GM18520 (cell line): ENCODE data around the gene CADM4.
"Not testable (repeated sequence)": the region's sequence is repeated elsewhere in the genome, so short reads cannot be mapped to it uniquely, and the experiment has no call there.

Experiments
- ATAC-seq: cut with Tn5 transposase; IDR thresholded peaks from one replicate; pipeline ENCODE4 v1.9.1; 2021; ENCODE audit not compliant: unreplicated experiment

CADM4 gene

DNA sequence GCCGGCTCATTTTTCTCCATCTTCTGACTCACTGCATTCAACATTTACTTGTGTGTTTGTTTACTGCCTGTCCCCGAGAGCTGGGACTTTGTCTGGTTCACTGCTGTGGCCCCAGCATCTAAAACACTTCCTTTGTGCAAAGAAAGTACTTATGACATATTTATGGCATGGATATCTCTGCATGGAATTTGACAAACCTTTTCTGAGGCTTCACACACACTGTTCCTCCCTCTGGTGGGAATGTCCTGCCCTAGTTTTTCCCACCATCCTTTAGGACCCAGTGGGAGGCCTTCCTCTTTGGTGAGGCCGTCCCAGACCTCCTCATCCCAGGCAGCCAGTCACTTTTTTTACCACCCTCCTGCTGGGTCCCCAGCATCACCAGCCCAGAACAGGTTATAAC is 29.2 kb downstream of the CADM4 start:
- ATAC-seq, result no peak

DNA sequence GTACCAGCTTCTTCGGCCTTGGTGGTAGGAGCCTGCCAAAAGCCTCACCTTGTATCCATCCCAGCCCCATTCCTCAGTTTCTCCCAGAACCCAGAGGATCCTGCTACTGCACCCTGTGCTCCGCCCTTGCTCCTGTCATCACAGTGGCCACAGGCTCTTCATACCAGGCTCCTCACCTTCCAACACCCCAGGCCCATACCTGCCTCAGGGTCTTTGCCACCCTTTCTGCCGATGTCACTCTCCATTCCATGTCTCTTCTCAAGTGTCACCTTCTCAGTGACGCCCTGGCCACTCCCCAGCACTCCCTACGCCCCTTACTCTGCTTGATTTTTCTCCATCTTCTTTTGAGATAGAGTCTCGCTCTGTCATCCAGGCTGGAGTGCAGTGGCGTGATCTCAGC is 29.8 kb downstream of the CADM4 start:
- no peak for ATAC-seq

DNA sequence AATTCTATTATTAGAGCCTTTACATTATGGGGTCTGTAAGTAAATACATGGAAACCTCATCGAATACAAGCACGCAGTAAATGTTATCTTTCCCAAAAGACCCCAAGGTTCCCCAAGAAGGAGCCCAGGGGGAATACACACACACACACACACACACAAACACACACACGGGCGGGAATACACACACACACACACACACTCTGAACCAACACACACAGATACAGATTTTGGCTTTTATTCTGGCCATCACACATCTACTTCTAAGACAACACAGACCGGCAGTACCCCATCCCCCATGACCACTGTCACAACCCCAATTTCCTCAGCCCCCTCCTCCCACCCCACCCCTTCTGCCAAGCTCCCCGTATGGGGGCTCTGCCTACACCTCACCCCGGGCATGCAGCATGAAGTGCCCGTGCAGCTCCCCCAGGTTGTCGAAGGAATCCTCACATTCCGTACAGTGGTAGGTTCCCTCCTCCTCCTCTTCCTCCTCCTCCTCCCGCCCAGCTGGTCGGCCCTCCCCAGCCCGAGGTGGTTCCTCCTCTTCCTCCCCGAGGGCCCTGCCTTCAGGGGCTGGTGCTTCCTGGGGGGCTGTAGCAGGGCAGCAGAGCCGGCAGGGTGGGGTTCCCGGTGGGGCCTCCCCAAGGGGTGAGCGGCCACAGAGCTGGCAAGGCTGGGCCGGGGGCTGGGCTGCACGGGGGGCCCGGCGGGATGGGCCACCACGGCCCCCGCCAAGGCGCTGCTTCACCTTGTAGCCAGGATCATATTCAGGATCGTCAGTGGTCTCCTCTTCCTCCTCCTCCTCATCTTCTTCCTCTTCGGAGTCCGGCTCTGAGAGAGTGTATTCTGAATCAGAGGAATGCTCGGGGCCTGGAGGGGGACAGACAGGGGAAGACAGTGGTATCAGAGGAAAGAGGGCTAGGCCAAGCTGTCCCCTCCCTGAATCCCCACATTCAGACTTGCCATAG is 32.1 kb downstream of the CADM4 start:
- ATAC-seq, result no peak

DNA sequence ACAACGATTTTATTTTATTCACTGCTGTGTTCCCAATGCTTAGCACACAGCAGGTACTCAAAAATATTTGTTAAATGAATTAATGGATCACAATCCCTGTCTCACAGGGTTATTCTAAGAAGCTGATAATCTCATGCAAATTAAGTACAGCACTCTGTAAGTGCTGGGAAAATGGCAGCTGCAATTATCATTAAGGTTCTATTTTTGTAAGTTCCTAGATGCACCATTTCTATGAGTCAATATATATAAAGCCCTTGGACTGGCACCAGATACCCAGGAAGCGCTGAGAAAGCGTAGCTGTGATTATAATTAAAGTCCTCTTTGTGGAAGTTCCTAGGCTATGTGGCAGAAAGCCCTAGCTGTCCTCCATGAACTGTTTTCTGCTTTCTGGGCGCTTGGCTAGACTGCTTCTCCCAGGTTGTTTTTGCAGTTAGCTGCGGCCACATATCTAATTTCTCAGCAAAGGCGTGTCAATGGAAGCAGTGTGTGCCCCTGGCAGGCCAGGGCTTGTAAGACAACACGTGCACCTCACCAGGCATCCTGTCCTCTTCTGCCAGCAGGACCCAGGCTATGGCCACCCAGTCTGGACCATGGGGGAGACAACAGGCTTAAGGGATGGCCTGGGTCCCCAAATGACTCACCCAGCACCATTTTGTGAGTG is 33.0 kb downstream of the CADM4 start:
- no peak for ATAC-seq

DNA sequence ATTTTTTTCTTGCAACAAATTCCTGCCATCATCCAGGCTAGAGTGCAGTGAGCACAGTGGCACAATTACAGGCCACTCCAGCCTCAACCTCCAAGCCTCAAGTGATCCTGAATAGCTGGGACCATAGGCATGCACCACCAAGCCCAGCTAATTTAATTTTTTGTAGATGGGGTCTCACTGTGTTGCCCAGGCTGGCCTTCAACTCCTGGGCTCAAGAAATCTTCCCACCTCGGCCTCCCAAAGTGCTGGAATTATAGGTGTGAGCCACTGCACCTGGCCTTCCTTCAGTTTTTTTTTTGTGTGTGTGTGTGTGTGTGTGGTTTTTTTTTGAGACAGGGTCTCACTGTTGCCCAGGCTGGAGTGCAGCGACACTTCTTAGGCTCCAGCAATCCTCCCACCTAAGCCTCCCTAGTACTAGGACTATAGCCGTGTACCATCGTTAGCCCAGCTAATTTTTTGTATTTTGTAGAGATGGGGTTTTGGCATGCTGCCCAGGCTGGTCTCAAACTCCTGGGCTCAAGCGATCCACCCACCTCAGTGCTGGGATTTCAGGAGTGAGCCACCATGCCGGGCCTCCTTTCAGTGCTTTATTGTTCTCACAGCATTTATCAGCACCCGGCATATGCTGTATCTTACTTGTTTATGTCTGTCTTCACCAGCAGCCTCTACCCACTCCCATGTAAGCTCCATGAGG is 33.6 kb downstream of the CADM4 start:
- ATAC-seq, result no peak

DNA sequence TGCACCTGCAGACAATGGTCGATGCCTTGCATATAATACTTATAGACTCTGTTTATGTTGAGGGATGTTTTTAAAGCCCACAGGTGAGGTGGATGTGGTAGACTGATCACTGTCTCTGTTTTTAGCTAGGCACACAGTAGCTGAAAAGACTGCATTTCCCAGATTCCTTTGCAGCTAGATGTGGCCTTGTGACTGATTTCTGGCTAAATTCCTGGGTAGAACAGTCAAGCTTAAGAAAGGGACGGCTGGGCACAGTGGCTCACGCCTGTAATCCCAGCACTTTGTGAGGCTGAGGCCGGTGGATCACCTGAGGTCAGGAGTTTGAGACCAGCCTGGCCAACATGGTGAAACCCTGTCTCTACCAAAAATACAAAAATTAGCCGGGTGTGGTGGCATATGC is 39.3 kb downstream of the CADM4 start:
- ATAC-seq, result not testable (repeated sequence)

DNA sequence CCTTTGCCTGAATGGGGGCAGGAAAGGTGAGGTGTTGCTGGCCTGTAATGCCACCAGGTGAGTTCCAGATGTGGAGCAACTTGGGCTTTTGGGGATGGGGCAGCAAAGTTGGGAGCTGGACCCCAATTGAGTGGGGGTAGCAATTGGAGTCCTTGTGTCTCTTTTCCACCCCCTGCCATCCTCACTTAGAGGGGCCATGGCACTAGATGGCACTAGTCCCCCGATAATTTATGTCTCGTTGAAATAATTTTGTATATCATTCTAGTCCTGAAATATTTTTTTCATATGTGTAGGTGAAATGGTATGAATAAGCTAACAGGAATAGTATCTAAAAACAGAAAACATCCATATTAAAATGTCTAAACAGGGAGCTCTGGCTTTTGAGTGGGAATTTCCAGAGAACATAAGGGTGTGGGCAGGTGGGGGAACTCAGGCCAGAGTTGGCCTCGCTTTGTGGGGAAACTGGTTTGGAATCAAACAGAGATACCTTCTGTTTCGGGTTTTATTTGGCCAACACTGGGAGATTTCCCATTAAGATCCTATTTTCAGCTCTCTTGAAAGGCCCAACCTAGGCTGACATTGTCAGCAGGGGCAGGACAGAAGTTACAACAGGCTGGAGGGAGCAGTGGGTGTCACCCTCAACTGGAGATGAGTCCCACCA is 39.9 kb downstream of the CADM4 start:
- no peak for ATAC-seq

DNA sequence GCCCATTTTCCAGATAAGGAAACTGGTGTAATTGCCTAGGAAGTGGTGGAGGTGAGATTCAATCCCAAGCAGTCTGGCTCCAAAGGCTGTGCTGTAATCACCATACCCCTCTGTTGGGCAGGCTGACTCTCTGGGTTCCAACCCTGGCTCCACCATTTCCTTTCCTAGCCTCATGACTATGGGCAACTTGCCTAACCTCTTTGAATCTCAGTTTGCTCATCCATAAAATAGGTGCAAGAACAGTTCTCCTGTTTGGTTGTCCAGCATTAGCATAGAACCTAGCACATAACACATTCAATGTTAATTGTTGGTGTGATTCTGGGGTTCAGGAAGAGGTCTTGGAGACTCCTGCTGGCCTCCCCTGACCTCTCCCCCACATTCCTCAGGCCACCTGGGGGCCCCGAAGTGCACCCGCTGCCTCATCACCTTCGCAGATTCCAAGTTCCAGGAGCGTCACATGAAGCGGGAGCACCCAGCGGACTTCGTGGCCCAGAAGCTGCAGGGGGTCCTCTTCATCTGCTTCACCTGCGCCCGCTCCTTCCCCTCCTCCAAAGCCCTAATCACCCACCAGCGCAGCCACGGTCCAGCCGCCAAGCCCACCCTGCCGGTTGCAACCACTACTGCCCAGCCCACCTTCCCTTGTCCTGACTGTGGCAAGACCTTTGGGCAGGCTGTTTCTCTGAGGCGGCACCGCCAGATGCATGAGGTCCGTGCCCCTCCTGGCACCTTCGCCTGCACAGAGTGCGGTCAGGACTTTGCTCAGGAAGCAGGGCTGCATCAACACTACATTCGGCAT is 41.0 kb downstream of the CADM4 start:
- no peak for ATAC-seq

DNA sequence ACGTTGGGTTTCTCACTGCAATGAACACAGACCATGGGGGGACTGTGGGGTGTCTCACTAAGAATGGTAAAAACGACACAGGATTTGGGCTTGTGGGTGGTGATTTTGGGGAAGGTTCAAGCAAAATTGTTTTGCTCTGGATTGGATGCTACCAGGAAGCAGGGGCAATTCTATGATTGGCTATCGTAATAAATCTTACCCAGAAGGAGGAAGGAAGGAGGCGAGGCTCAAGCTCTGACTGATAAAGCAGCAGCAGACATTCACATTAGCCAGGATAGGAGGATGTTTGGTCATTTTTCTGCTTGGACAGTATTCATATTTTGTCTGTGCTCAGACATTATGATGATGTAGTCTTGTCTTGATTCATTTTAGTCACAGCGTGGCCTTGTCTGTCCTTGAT is 41.8 kb downstream of the CADM4 start:
- ATAC-seq, result no peak

DNA sequence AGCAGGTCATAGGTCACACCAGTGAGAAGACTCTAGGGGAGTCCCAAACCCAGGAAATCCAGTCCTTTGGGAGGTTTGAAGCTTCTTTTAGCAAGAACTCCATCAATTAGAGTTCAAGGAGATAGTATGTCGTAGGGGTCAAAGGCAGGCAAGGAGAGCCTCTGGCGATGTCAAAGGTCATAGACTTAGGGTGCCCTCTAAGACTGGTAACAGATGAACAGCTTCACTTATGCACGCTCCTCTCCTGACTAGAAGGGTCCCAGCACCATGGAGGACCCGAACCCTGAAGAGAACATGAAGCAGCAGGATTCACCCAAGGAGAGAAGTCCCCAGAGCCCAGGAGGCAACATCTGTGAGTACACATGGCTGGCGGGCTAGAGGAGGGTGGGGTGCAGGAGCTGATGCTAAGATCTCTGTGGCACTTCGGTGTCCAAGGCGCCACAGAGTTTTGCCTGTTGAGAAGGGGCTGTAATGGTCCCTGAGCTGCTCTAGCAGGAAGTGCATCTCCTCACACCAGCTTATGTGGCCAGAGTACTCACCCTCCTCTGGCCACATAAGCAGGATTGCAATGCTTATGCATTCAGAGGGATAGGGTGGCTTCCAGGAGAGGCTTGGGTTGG is 42.7 kb downstream of the CADM4 start:
- no peak for ATAC-seq

DNA sequence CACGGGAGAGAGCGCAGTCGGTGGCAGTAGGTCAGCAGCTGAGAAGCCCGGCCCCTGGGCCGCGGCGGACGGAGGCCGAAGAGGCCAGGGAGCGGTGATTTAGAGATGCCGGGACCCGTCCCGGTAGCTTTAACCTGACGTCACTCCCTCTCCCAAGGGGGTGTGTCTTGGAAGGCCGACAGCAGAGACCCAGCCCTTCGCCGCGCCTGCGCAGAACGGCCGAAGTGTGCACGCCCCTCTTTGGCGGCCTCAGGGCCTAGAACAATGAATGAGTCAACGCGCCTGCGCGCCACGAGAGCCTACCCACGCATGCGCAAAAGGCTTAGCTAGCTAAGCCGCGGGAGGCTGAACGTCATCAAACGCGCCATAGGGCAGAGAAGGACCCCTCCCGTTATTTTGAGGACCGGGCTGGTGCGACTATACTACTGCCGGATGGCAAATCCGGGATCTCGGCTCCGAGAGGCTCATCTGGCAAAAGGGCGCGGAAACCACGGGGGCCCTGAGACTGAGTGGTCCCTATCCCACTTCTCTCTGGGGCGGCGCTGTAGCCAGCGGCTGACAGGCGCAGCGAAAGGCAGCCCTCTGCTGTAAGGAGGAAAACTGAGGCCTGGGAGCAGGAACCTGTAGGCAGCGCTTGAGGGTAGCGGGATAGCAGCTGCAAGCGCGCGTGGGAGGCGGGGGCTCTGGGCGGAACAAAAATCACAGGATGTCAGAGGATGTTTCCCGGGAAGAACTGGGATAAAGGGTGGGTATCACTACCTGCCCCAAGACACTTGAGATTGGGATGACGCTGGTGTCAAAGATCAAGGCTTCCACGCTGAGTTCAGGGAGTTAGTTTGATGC is 43.4 kb downstream of the CADM4 start, which contains the start of the genes IRGQ and ZNF576:
TSS of gene IRGQ (minus strand) at position 136 of the 843 bp plus-strand sequence. CDS start 796 bp downstream, outside the sequence.
TSS of gene ZNF576 (plus strand) at position 597 of the 843 bp plus-strand sequence. CDS start 514 bp downstream, outside the sequence.
- ATAC-seq, result peak; percentile 81

DNA sequence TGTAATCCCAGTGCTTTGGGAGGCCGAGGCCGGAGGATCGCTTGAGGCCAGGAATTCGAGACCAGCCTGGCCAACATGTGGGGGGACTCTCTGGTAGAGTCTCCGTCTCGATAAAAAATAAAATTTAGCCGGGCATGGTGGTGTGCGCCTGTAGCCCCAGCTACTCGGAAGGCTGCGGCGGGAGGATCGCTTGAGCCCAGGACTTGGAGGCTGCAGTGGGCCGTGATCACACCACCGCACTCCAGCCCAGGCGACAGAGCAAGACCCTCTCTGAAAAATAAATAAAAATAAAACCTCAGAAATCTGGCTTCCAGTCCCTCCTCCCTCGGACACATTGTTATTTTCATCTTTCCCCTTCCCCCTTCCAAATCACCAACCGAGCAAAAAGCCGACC is 44.0 kb downstream of the CADM4 start:
- ATAC-seq, result no peak

DNA sequence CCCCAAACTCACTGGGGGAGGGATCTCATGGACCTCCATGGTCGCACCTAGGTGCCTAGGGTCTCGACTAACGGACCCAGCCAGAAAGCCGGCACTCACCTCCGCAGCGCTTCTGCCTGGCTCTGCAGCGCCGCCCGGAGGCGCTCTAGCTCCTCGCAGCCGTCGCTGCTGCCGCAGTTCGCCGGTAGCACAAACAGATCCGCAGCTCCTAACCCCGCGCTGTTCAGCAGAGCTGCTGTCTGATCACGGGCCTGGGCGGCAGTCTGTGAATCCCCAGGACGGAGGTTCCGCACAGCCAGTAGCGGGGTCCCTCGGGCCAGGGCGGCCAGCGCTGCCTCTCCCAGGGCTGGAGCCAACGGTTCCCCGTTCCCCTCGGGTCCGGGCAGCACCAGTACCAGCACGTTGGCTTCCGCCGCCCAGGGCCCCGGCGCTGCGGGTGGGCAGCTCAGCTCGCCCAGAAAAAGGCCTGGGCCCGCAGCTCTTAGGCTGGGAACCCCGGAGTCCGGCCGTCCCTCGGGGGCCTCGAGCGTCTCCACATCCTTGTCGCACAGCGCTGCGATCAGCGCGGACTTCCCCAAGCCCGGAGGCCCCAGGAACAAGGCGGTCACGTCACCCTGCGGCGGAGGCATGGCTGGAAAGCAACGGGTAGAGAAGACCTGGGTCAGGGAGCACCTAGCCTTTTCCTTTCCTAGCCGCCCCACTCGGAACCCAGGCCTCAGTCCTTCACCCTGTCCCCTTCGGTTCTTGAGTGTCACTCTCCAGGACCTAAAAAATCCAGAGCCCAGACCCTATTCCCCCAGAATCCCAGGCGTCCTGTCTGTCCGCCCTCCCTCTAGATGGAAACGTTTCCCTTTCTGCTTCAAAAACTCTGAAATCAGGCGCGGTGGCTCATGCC is 44.7 kb downstream of the CADM4 start:
- no peak for ATAC-seq

DNA sequence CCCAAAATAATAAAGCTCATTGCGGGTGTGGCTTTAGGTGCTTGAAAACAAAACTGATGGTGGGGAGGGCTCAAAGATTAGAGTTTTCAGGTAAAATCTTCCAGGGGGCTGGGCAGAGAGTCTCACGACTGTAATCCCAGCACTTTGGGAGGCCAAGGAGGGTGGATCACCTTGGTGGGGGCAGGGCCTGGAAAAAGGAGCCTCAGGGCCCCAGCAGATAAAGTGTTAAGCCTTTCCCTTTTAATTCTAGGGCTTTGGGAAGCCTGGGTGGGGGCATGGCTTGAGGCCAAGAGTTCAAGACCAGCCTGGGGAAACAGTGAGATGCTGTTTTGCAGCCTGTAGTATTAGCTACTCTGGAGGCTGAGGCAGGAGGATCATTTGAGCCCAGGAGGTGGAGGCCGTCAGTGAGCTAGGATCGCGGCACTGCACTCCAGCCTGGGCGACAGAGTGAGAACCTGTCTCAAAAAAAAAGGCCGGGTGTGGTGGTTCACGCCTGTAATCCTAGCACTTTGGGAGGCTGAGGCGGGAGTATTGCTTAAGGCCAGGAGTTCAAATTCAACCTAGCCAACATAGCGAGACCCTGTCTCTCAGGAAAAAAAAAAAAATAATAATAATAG is 45.5 kb downstream of the CADM4 start:
- no peak for ATAC-seq

DNA sequence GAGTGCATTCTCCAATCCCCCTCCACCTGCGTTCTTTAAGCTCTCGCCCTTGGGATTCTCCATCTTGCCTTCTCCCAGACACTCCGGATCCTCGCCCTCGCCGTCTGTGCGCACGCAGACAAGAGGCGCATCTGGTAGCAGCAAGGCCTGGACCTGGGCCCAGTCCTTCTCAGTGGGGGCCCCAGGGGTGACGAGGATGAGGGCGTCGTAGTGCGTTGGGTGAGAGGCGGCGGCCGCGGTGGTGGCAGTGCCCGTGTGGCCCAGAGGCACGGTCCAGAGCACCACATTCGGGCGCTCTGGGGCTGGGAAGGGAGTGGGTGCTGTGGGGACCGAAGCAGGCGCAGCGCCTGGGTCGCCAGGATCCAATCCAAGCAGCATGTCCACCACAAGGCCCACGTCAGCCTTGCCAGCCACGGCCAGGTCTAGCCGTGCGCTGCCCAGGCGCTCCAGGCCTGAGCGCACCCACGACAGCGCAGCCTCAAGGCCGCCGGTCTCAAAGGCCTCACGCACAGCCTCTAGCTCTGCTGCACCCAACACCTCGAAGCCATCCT is 46.8 kb downstream of the CADM4 start:
- no peak for ATAC-seq

DNA sequence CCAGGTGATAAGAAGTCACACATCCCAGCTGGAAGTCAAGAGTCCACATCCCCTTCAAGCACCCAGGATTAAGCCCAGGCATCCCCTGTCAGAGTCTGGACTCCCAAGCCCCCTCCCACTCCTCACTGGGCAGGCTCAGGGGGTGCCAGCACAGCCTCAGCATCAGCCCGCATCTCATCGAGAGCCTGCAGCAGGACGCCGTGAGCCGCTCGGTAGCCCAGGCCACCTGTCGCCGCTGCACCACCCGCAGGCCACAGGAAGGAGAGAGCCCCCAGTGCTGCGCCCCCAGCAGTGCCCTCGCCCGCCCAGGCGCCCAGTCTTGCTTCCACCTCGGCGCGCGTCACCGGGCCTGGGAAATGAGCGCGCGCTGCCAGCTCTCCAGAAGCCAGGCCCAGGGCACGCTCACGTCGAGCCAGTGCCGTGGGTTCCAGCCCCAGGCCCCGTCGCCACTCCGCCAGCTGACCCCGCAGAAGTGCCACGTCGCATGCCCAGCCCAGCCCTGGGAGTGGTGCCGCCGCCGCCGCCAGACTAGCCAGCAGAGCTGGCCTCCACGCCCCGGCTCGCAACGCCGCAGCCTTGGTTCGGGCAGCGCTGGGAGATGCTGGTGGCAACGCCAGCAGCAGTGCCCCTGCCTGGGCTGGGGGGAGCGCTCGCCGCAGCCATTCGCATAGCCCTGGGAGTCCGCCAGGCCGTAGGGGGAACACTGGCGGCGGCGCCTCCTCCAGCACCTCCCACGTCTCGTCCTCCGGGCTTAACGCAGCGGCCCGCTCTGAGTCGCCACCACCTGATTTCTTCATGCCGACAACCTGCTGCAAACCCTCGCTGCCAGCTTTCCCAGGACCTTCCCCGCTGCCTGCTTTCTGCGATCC is 47.5 kb downstream of the CADM4 start:
- no peak for ATAC-seq
